IPS-20b (cell line): Measurements from ENCODE around the gene MAPKAP1.

Experiments used
- H3K27ac ChIP-seq: one replicate; pipeline ENCODE4 v1.5.1; 2013; ENCODE audit warnings: low read length
- H3K27me3 ChIP-seq: 2 replicates; pipeline ENCODE4 v1.6.1; 2013; ENCODE audit warnings: mild to moderate bottlenecking, low read length, inconsistent platforms; ENCODE audit not compliant: insufficient read depth
- H3K36me3 ChIP-seq: 2 replicates; pipeline ENCODE4 v1.6.1; 2013; ENCODE audit warnings: low read depth, mild to moderate bottlenecking, inconsistent platforms, low read length, moderate library complexity; ENCODE audit not compliant: insufficient read depth
- H3K4me1 ChIP-seq: 2 replicates; pipeline ENCODE4 v1.6.1; 2013; ENCODE audit warnings: mild to moderate bottlenecking, control low read depth, inconsistent platforms, low read length, moderate library complexity; ENCODE audit not compliant: insufficient read depth
- H3K4me3 ChIP-seq: 2 replicates; pipeline ENCODE4 v1.5.1; 2013; ENCODE audit warnings: mild to moderate bottlenecking, low read length, inconsistent platforms
- H3K9ac ChIP-seq: 2 replicates; pipeline ENCODE4 v1.6.1; 2013; ENCODE audit warnings: low read depth, mild to moderate bottlenecking, inconsistent platforms, low read length, moderate library complexity
- H3K9me3 ChIP-seq: 2 replicates; pipeline ENCODE4 v1.6.1; 2013; ENCODE audit warnings: mild to moderate bottlenecking, low read depth, low read length, inconsistent platforms; ENCODE audit not compliant: insufficient read depth

MAPKAP1 gene

GRCh38 chr9:125593581-125594222, 113.3 kb downstream of the MAPKAP1 start:
- H3K9me3 ChIP-seq: no peaks in the 10 kb centered on the region
- H3K4me1 ChIP-seq: no peaks in the 10 kb centered on the region
- no peaks in the 10 kb centered on the region for H3K36me3 ChIP-seq
- H3K9ac ChIP-seq: no peak overlapping the region
- no peak overlapping the region for H3K27ac ChIP-seq
- no peak overlapping the region for H3K4me3 ChIP-seq
- no peaks in the 10 kb centered on the region for H3K27me3 ChIP-seq

DNA sequence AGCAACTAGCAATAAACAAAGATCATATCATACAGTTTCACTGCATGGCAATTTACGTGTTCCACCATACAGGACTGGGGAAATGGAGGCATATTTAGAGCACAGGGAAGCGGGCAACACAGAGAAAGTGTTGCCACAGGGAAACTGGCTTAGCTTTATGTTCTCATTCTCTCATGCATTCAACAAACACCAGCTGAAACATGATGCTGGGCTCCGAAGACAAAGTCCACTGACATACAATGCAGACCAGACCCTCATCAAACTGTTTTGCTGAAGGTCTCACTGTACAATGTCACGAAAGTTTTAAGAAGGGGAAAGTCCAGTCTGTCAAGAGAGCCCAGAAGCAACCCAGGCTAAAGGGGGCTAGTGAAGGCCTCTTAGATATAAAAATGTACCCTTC, 115.1 kb downstream of the MAPKAP1 start:
- Histone ChIP-seq H3K4me1 (no peaks in the 10 kb centered on the region), H3K27ac (no peak overlapping the region), H3K27me3 (no peaks in the 10 kb centered on the region), H3K36me3 (no peaks in the 10 kb centered on the region), H3K9ac (no peak overlapping the region), H3K4me3 (no peak overlapping the region), H3K9me3 (no peaks in the 10 kb centered on the region)

- no peak overlapping the region for H3K9ac ChIP-seq
- no peaks in the 10 kb centered on the region for H3K27me3 ChIP-seq
- no peak overlapping the region for H3K27ac ChIP-seq
- H3K9me3 ChIP-seq: no peaks in the 10 kb centered on the region
- no peak overlapping the region for H3K4me3 ChIP-seq
- no peaks in the 10 kb centered on the region for H3K4me1 ChIP-seq
- no peaks in the 10 kb centered on the region for H3K36me3 ChIP-seq
These were observed 115.8 kb downstream of the MAPKAP1 start for GRCh38 chr9:125591245-125591644.

DNA sequence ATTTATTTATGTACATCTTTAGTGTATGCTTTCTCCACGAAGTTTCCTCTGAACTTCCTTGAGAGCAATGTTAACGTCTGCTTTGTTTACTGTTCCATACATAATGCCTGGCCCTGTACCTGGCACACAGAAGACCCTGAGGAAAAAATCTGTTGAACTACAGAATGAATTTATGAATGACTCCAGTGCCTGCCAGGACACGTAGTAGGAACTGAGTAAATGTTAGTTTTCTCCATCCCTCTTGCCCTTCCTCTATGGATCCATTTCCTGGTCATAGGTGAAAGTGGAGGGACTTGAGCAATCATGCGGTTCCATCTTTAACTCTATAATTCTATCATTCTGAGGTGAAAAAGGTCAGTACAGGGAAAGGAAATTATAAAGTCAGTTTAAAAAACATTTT, 117.7 kb downstream of the MAPKAP1 start:
- Histone ChIP-seq H3K4me1 (no peaks in the 10 kb centered on the region), H3K9ac (no peak overlapping the region), H3K36me3 (peaks cover 5% of the 10 kb centered on the region; the same call in 1 of the 2 replicates), H3K4me3 (no peak overlapping the region), H3K9me3 (no peaks in the 10 kb centered on the region), H3K27ac (no peak overlapping the region), H3K27me3 (no peaks in the 10 kb centered on the region)

DNA sequence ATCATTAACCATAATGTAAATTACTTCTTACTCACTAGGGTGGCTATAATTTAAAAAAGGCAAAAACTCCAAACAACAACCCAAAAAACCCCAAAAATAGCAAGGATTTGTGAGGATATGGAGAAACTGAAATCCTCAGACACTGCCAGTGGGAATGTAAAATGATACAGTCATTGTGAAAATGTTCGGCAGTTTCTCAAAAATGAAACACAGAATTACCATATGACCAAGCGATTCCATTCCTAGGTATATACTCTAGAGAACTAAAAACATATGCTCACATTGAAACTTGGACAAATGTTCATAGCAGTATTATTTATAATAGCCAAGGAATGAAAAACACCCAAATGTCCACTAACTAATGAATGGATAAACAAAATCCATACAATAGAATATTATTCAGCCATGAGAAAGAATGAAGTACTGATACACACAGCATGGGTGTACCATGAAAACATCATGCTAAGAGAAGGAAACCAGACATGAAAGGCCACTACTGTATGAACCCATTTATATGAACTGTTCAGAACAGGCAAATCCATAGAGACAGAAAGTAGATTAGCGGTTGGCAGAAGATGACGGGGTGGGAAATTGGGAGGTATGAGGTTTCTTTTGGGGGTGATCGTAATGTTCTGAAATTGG, 119.1 kb downstream of the MAPKAP1 start:
- no peaks in the 10 kb centered on the region for H3K9me3 ChIP-seq
- no peaks in the 10 kb centered on the region for H3K27me3 ChIP-seq
- H3K4me3 ChIP-seq: no peak overlapping the region
- no peak overlapping the region for H3K27ac ChIP-seq
- H3K9ac ChIP-seq: no peak overlapping the region
- no peaks in the 10 kb centered on the region for H3K4me1 ChIP-seq
- H3K36me3 ChIP-seq: peaks cover 9% of the 10 kb centered on the region; the same call in 1 of the 2 replicates

DNA sequence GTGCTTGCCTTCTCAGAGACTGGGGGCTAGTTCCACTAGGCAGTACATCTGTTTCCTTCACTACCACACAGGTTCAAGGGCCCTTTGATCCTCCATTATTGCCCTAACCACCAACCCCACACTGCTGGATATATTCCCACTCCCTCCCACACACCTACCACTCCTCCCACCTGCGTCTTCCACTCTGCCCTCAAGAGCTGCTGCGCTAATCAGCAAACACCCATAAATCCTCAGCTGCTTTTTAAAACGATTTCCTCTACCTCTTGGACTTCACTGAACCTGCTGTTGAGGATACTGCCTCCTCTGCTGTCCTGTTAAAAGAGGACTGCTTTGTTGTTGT, 120.9 kb downstream of the MAPKAP1 start:
- no peak overlapping the region for H3K9ac ChIP-seq
- H3K4me1 ChIP-seq: no peaks in the 10 kb centered on the region
- no peaks in the 10 kb centered on the region for H3K27me3 ChIP-seq
- H3K27ac ChIP-seq: no peak overlapping the region
- peaks cover 11% of the 10 kb centered on the region; the same call in 1 of the 2 replicates for H3K36me3 ChIP-seq
- no peak overlapping the region for H3K4me3 ChIP-seq
- no peaks in the 10 kb centered on the region for H3K9me3 ChIP-seq

DNA sequence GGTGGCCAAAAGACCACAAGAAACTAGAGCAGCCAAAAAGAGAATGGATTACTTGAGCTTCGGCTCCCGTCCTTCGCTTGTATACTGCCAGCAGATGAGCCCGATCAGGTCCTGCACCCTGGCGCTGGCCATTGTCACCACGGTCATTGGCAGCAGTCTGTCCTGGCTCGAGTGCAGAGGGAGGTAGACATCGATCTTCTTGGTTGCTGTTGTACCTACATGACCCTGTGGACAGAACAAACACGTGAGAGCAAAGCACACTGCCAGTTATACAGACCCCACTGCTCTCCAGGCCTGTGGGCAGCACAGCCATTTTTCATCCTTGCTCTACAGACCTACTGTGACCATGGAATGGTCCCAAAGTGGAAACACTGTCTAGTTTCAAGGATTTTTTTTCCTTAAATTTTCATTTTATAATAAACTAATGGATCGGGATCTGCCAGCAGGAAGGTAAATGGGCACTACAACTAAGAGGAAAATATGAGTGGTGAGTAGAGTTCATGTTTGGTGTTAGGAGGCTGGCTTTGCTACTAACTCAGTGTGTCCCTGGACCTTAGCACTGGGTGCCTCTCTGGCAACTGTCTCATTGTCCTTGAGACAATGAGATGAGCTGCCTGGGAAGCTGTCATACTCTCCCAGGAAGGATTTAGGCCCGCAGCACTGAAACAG, 121.4 kb downstream of the MAPKAP1 start:
- H3K4me1 ChIP-seq: no peaks in the 10 kb centered on the region
- peaks cover 16% of the 10 kb centered on the region; the same call in 1 of the 2 replicates for H3K36me3 ChIP-seq
- no peaks in the 10 kb centered on the region for H3K9me3 ChIP-seq

DNA sequence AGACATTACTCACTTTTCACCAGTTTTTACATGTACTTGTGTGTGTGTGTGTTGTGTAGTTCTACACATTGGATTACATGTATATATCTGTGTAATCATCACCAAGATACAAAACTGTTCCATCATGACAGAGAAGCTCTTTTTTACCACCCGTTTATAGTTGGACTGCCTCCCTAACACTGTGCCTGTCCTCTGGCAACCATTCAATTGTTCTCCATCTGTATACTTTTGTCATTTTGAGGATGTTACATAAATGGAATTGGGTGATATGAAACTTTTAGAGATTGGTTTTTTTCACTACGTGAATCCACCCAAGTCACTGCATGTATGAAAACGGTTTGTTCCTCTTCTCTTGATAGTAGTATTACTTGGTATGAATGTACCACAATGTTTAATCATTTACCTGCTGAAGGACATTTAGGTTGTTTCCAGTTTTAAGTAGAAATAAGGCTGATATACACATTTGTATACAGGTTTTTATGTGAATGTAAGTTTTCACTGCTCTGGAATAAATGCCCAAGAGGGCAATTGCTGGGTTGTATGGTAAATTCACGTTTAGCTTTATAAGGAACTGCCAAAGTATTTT, 126.2 kb downstream of the MAPKAP1 start:
- H3K9ac ChIP-seq: no peak overlapping the region
- no peaks in the 10 kb centered on the region for H3K27me3 ChIP-seq
- no peak overlapping the region for H3K27ac ChIP-seq
- H3K4me3 ChIP-seq: no peak overlapping the region
- H3K4me1 ChIP-seq: no peaks in the 10 kb centered on the region
- peaks cover 10% of the 10 kb centered on the region; the same call in 1 of the 2 replicates for H3K9me3 ChIP-seq
- H3K36me3 ChIP-seq: peaks cover 19% of the 10 kb centered on the region; the same call in 1 of the 2 replicates

More for the DNA sequence above, 121.4 kb downstream of the MAPKAP1 start:
- no peak overlapping the region for H3K9ac ChIP-seq
- no peak overlapping the region for H3K4me3 ChIP-seq
- no peak overlapping the region for H3K27ac ChIP-seq
- no peaks in the 10 kb centered on the region for H3K27me3 ChIP-seq

- Histone ChIP-seq H3K9ac (no peak overlapping the region), H3K36me3 (peaks cover 13% of the 10 kb centered on the region; the same call in 1 of the 2 replicates), H3K4me3 (no peak overlapping the region), H3K9me3 (peaks cover 21% of the 10 kb centered on the region; the same call in 1 of the 2 replicates), H3K4me1 (no peaks in the 10 kb centered on the region), H3K27ac (no peak overlapping the region), H3K27me3 (no peaks in the 10 kb centered on the region)
These were observed 127.7 kb downstream of the MAPKAP1 start for GRCh38 chr9:125579030-125579932.

DNA sequence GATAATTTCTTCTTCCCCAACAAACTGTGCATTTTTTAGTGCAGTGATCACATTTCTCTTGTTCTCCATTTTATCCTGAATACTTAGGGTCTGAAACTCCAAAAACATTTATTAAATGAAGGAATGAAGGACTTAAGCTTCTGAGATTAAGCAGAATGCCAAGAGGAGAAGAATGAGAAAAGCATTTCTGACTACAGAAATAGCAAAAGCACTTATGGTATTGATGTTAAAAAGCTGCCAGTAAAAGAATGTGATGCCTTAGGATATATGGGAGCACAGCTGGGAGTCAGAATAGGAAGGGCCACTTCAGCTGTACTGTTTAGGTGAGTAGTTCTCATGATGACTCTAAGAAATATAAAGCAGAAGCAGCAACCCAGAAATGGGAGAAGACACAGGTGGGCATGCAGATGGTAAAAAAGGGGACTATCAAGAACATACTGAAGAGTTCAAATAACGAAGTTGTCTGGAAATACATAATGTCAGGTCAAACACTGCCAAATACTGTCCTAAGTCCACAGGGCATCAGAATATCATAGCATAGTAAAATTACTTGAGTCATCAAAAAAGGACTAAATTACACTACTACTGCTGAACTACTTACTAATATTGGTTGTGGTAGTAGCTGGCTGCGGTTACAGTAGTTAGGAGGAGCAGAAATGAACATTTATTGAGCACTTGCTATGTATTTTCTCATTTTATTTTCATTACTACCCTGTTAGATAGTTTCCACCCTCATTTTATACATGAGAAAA, 132.7 kb downstream of the MAPKAP1 start:
- Histone ChIP-seq H3K27ac (no peak overlapping the region), H3K36me3 (peaks cover 12% of the 10 kb centered on the region; the same call in 1 of the 2 replicates), H3K4me3 (no peak overlapping the region), H3K9ac (no peak overlapping the region), H3K4me1 (no peaks in the 10 kb centered on the region), H3K9me3 (peaks cover 65% of the 10 kb centered on the region), H3K27me3 (no peaks in the 10 kb centered on the region)
